HG02840 (cell line): ENCODE data around the gene MRTFA.
"Not testable (repeated sequence)": the region's sequence is repeated elsewhere in the genome, so short reads cannot be mapped to it uniquely, and the experiment has no call there.

Experiments used
- ATAC-seq: cut with Tn5 transposase; IDR thresholded peaks from one replicate; pipeline ENCODE4 v1.9.1; 2021; ENCODE audit warnings: mild to moderate bottlenecking, moderate library complexity, moderate number of reproducible peaks; ENCODE audit not compliant: unreplicated experiment, low FRiP score

The MRTFA gene

DNA sequence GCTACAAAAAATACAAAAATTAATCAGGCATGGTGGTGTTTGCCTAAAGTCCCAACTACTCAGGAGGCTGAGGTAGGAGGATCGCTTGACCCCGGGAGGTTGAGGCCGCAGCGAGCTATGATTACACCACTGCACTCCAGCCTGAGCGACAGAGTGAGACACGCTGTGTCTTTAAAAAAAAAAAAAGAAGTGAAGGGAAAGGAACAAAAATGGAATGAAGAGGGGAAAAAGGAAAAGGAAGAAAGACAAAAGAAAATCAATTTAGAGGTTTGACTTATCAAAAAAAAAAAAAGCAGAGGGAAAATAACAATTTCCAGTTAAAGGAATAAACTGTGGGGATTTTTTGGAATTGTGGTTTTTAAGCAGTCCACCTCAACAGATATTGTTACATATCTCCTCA, 36.8 kb downstream of the MRTFA start:
- ATAC-seq: no peak

DNA sequence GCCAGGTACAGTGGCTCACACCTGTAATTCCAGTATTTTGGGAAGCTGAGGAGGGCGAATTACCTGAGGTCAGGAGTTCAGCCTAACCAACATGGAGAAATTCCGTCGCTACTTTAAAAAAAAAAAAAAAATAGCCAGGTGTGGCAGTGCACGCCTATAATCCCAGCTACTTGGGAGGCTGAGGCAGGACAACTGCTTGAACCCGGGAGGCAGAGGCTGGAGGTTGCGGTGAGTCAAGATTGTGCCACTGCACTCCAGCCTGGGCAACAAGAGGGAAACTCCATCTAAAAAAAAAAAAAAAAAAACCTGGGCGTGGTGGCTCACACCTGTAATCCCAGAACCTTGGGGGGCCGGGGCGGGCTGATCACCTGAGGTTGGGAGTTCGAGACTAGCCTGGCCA, 37.8 kb downstream of the MRTFA start:
- ATAC-seq: not testable (repeated sequence)

DNA sequence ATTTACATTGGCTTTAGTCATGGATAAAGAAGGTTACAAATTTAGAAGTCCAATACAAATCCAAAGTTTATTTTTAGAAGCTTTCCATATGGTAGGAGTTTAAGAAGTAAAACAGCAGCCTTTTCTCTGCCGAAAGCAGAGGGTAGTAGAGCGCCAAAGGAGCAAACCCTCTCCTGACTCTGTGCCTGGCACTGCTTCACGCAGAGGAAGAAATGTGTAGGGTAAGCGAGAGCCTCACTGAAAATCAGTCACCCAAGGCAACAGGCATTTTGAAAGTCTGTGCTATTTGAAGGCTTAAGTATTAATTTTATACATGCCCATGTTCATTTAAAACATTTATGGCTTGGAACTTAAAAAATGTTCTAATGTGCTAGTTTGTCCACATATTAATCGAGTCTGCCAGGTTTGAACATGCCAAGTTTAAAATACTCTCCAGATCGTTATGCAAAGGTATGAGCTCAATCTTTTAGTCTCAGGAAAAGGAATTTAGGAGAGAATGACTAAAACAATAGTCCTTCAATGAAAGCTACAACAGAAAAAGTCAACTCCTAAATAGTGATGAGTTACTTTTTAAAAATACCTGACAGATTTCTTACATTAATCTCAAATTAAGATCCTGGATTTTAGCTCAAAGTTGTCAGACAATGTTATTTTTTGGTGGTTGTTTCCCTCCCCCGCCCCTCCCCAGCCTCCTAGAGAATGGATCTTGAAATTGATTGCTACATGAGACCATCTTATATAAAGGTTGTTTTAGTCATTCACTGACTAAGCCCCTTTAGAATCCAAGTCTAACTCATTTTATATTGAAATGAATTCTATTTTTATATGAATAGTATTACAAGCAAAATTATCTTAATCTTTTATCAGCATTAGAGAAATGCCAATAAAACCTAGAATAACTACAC, 38.7 kb downstream of the MRTFA start:
- ATAC-seq: no peak

DNA sequence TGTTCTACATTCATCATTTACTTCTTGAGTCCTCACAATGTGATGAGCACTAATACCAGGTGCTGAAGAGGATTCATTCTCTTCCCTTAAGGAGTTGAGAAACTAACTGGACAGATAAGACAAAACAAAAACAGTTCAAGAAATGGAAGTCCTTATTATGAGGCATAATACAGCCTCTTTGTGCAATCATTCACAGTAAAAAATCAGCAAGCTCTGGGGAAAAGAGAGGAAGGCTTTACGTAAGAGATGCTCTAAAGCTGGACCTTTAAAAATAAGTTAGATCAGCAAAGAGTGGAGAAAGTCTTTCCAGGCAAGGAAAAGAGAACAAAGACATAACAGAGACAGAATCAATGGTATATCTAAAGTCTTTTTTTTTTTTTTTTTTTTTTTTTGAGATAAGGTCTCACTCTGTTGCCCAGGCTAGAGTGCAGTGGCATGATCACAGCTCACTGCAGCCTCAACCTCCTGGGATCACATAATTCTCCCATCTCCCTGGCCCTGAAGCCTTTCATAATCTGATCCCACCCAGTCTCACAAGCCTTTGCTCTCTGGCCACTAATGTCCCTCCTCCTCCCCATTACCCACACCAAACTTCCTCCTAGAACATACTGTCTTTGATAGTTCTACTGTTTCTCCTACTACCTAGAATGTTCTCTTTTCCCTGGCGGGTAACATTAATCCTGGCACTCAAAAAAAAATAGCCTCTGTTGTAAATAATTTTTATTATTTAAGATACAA, 40.9 kb downstream of the MRTFA start:
- no peak for ATAC-seq

DNA sequence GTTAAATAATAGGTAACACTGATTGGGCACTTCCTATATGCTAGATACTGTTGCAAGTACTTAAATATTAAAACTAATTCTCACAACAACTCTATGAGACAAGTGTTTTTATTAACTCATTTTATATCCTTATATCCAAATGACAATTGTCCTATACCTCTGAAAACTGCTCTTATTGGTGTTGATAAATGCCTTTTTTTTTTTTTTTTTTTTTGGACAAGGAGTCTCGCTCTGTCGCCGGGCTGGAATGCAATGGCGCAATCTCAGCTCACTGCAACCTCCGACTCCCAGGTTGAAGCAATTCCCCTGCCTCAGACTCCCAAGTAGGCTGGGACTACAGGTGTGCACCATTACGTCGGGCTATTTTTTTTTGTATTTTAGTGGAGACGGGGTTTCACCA, 41.6 kb downstream of the MRTFA start:
- no peak for ATAC-seq

DNA sequence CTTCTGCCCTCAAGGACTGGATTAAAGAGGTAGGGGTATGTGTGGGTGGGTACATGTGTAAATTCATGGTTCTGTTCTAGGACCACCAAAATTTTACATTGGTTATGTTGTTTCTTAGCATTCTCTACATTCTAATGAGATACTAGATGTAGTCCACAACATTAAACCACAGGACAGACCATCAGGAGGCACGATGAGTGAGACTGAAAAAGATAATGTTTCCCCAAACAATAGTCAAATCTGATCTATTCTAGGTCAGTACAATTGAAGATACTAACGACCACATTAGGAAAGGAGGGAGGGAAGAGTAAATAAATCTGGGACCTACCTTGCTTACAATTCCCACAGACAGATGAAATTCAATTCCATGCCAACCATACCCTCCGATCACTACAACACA, 42.2 kb downstream of the MRTFA start:
- no peak for ATAC-seq

DNA sequence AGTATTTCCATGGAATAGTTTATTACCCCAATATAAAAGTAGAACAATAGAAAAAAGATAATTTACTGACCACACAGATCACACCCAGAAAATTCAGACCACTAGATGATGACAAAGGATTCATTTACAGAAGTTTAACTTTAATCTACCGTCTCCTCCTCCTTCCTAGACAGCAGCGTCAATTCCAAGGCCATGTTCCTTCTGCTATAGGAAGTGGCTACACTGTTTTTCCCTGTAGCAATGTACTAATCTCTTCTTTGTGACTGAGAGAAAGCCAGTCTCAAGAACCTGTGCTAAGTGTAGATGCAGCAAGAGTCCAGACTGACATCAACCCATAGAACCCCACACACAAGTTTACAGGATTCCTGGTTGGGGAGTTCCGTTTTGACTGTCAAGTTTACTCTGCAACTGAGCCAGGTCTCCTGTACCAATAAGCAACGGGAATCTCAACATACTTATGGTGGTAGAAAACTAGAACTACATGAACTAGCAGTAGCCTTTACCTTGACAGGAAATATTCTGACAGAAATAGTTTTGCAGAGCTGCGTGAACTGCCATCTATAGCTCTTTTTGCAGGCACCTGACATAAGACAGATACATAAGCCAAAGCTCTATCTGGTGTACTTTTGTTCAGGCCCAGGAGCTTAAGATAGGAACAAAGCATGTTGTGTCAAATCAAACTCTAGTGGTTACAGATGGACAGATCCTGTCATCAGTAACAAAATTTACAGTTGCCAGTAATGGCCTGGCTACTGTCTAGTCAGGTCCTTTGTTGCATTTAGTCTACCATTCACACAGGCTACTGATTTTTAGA, 42.9 kb downstream of the MRTFA start:
- no peak for ATAC-seq

DNA sequence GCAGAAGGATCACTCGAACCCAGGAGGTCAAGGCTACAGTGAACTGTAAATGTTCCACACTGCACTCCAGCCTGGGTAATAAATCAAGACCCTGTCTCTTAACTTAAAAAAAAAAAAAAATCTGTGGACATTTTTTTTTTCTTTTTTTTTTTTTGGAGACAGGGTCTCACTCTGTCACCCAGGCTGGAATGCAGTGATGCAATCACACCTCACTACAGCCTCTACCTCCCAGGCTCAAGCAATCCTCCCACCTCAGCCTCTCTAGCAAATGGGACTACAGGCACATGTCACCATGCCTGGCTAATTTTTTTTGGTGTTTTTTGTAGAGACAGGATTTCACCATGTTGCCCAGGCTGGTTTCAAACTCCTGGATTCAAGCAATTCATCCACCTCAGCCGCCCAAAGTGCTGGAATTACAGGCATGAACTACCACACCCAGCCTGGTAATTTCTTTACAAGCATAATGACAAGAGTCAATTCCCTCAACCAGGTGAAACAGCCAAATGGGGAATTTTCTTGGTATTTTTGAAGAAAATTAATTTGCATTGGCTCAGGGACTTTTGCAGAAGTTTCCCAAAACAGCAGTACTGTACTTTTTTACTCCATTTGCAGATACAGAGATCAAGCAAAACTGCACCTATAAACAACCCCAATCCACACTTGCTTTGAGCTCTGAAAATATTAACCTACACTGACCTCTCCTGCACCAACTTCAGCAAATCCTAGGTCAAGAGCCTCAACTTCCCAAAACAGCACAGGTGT, 44.0 kb downstream of the MRTFA start:
- no peak for ATAC-seq

DNA sequence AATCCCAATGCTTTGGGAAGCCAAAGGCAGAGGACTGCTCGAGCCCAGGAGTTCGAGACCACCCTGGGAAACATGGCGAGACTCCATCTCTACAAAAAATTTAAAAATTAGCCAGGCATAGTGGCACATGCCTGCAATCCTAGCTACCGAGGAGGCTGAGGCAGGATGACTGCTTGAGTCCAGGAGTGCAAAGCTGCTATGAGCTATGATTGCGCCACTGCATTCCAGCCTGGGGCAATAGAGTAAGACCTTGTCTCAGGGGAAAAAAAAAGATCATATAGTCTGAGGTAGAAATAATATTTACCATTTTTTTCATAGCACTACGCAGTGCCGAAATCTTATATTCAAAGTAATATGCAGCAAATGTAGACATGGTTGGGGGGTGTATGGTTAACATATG, 47.8 kb downstream of the MRTFA start:
- ATAC-seq: no peak

DNA sequence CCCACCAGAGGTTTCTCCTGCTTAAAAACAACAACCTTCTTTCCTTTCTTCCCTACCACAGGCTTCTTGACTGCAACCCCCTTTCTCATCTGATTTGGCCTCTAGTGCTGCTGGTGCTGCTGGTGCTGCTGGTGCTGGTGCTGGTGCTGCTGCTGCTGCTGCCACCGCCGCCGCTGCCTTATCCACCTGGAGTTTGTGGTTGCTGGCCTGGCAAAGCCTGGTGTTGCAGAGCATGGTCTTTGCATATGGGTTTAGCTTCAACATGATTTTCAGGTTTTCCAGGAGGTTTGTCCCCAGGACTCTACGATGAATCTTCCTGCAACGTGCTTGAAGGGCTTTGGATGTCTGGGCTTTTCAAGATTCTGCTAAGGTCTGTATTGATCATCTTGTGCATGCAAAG, 49.7 kb downstream of the MRTFA start:
- no peak for ATAC-seq

DNA sequence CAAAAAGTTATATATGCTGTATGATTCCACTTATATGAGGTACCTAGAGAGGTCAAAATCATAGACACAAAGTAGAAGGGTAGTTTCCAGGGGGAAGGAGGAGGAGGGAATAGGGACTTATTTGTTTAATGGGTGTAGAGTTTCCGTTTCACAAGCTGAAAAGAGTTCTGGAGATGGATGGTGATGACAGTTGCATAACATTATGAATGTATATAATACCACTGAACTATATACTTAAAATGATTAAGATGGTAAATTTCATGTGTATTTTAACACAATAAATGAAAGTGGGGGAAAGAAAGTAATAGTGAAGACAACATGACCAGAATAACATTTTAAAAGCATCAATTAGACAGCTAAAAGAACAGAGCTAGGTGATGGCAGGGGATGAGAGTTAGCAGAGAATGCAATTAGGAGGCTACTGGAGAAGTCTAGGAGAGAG, 51.2 kb downstream of the MRTFA start:
- ATAC-seq: no peak

DNA sequence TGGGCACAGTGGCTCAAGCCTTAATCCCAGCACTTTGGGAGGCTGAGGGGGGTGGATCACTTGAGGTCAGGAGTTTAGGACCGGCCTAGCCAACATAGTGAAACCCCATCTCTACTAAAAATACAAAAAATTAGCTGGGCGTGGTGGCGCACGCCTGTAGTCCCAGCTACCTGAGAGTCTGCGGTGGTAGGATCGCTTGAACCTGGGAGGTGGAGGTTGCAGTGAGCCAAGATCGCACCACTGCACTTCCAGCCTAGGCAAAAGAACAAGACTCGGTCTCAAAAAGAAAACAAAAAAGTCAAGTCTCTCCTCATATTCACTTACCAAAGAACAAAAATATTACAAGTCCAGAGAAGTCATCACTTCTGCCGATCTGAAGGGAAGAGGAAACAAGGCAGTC, 51.8 kb downstream of the MRTFA start:
- not testable (repeated sequence) for ATAC-seq

DNA sequence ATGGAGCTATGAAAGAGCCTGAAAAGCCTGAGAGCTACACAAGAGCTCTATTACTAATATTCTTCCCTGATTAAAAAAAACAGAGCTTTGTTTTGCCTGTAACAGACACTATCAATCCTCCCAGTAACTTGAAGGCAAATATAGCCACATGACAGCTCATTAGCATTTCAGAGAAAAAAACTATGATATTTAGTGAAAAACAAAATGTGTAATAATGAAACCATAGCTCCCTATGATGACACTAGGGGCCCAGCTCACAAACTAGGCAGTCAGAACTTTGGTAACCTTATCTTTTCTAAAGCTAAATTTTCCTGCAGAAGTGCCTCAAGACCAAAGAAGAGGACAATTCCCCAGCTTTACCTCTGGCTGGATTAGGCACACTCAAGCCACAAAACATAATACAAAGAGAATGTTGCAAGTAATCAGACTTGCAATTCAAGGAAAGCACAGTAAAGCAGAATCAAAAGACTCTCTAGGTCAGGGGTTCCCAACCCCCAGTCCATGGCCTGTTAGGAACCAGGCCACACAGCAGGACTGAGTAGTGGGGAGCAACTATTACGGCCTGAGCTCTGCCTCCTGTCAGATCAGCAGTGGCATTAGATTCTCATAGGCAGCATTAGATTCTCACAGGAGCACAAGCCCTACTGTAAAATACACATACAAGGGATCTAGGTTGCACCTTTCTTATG, 53.3 kb downstream of the MRTFA start:
- no peak for ATAC-seq

DNA sequence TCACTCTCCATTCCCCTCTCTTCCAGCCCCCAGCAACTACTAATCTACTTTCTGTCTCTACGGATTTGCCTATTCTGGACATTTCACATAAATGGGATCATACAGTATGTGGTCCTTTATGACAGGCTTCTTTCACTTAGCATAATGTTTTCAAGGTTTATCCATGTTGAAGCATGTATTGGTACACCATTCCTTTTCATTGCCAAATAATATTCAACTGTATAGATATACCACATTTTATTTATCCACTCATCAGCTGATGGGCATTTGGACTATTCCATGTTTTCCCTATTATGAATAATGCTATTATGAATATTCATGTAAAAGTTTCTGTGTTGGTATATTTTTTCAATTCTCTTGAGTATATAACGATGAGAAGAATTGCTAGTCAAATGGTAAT, 54.5 kb downstream of the MRTFA start:
- no peak for ATAC-seq

DNA sequence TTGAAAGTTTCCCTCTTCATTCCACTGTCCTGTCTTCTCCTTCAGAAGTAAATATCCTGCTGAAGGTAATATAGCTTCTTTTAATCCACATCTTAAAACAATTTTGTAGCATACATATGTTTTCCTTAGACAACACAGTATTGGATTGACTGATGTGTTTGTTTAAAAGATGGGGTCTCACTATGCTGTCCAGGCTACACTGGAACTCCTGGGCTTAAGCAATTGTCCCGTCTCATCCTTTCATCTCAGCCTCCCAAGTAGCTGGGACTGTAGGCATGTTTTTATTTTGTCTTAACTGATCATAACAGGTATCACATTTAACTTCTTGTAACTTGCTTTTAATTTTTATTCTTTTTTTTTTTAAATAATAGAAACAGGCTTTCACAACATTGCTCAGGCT, 55.9 kb downstream of the MRTFA start:
- ATAC-seq: no peak

DNA sequence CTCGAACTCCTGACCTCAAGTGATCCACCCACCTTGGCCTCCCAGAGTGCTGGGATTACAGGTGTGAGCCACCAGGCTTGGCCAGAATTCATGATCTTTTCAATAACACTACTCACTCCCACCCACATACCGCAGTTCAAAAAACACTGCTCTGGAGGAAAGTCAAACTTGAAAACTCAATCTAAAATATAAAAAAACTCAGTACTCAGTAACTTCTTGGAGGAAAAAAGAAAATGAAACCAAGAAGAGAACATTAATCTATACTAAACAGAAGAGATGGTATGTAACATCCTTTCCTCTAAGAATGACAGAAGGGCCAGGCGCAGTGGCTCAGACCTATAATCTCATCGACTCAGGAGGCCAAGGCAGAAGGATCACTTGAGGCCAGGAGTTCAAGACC, 58.3 kb downstream of the MRTFA start:
- no peak for ATAC-seq

DNA sequence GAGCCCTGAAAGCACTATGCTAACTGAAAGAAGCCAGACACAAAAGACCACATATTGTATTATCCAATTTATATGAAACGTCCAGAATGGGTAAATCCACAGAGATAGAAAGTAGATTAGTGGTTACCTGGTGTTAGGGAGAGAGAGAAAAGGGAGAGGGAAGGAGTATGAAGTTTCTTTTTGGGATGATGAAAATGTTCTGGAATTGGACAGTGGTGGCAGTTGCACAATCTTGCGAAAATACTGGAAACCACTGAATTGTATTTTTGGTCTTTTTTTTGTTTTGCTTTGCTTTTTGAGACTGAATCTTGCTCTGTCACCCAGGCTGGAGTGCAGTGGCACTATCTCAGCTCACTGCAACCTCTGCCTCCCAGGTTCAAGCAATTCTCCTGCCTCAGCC, 63.5 kb downstream of the MRTFA start:
- ATAC-seq: no peak

DNA sequence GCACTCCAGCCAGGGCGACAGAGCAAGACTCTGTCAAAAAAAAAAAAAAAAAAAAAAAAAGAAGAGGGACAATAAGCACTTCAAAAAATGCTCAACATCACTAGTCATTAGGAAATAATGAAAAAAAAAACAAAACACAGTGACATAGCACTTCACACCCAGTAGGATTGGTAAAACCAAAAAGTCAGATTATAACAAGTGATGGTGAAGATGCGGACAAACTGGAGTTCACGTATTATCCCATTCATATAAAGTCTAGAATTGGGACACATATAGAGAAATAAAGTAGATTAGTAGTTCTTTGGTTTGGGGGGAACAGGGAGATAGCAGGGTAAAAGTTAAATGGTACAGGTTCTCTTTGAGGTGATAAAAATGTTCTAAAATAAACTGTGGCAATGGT, 64.6 kb downstream of the MRTFA start:
- no peak for ATAC-seq

DNA sequence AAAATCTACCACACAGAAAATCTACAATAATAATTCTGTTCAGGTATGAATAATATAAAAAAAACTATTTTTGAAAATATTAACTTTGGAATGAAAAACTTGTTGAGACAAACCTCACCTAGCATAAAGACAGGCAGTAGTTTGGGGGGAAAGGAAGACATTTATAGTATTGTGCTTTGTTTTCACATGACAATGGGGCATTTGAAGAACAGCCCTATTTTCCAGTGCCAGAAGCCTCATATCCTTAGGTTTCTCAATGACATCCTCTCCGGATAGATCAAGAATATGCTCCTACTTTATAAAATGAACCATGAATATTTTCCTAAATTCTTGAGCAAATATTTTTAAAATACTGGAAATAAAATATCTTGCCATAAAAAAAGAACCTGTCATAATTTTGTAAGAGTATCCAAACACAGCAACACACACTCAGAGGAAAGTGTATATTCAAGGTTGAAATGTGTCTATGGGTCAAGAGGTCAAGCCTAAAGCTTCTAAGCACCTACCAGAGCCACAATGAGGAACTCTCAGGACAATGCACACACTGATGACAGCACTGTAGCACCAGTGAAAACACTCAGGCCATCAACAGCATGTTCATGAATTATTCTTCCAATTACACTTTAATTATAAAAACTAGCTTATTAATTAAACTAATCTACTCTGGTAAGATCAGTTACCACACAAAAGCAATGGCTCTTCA, 68.7 kb downstream of the MRTFA start:
- no peak for ATAC-seq
